H1 (cell line): ENCODE measurements around the gene C3orf20. TPM values are rescaled to one million over a fixed set of nuclear protein-coding genes. Genes with fewer than 3 reads are reported as not detected.

Experiments
- CTCF ChIA-PET: fragments of 300-600 bp; sonication (Branson Sonifier 250); formaldehyde crosslinking; loops from one replicate; lab custom pipeline; 2021; ENCODE audit not compliant: partially characterized antibody; lab: Charles Lee
- POLR2A ChIA-PET: fragments of 300-600 bp; sonication (Branson Sonifier 250); formaldehyde crosslinking; loops from one replicate; lab custom pipeline; 2021; ENCODE audit warnings: inconsistent platforms; ENCODE audit not compliant: partially characterized antibody; lab: Charles Lee
- DNase-seq, 2 experiments: peaks; one replicate each; pipeline versions ENCODE4 v3.0.0 to v3.0.0-alpha.2; 2010 to 2022; ENCODE audit warnings: low spot score in 2 of 2, low read depth in 1 of 2, mixed read lengths in 1 of 2
- FAIRE-seq: peaks from 2 replicates; lab custom pipeline; 2011; peaks lifted over from hg19 to GRCh38; lab: Jason Lieb, UNC
- H2AFZ ChIP-seq: 2 replicates; pipeline ENCODE4 v1.8.1; 2012; ENCODE audit warnings: low read length, inconsistent platforms
- H2AK5ac ChIP-seq: 2 replicates; pipeline ENCODE4 v1.6.1; 2013; ENCODE audit warnings: low read depth, low read length
- H2BK120ac ChIP-seq: replicated peaks from 2 replicates; pipeline ENCODE3; 2013; ENCODE audit warnings: low read depth, low read length, inconsistent platforms
- H2BK12ac ChIP-seq: 2 replicates; pipeline ENCODE4 v1.6.1; 2013; ENCODE audit warnings: low read depth, low read length
- H2BK15ac ChIP-seq: 2 replicates; pipeline ENCODE4 v1.6.1; 2013; ENCODE audit warnings: low read length
- H2BK20ac ChIP-seq: 2 replicates; pipeline ENCODE4 v1.6.1; 2013; ENCODE audit warnings: low read length
- H2BK5ac ChIP-seq: 2 replicates; pipeline ENCODE4 v1.6.1; 2013; ENCODE audit warnings: low read depth, low read length
- H3K14ac ChIP-seq: 2 replicates; pipeline ENCODE4 v1.6.1; 2013; ENCODE audit warnings: inconsistent platforms; ENCODE audit not compliant: insufficient read length
- H3K18ac ChIP-seq: 2 replicates; pipeline ENCODE4 v1.6.1; 2013; ENCODE audit warnings: low read length; ENCODE audit errors: extremely low read depth
- H3K23ac ChIP-seq: 2 replicates; pipeline ENCODE4 v1.6.1; 2013; ENCODE audit warnings: inconsistent platforms; ENCODE audit not compliant: insufficient read length
- H3K23me2 ChIP-seq: 2 replicates; pipeline ENCODE4 v1.6.1; 2013; ENCODE audit warnings: low read depth, low read length
- H3K27ac ChIP-seq: 2 replicates; pipeline ENCODE4 v1.6.1; 2011; ENCODE audit warnings: low read depth, low read length, inconsistent platforms
- H3K27me3 ChIP-seq, 4 experiments: replicated peaks in 1 of 4; 1 replicate in 1 of 4; 2 replicates in 3 of 4; pipeline versions ENCODE4 v1.6.1 to v1.8.1; 2011 to 2013; ENCODE audit warnings: low read length in 3 of 4, mild to moderate bottlenecking in 3 of 4, inconsistent platforms in 2 of 4, mixed read lengths in 2 of 4, moderate library complexity in 1 of 4; ENCODE audit not compliant: control insufficient read depth in 3 of 4, insufficient read depth in 3 of 4; ENCODE audit errors: extremely low read depth in 1 of 4
- H3K36me3 ChIP-seq, 4 experiments: 2 replicates each; pipeline versions ENCODE4 v1.6.1 to v1.8.1; 2011 to 2013; ENCODE audit warnings: mild to moderate bottlenecking in 4 of 4, low read length in 3 of 4, moderate library complexity in 2 of 4, control low read depth in 1 of 4, inconsistent platforms in 1 of 4; ENCODE audit not compliant: insufficient read depth in 4 of 4, control insufficient read depth in 2 of 4
- H3K4ac ChIP-seq: replicated peaks from 2 replicates; pipeline ENCODE3; 2013; ENCODE audit warnings: low read length, low read depth, mixed read lengths, inconsistent platforms; ENCODE audit not compliant: insufficient read length
- H3K4me1 ChIP-seq, 4 experiments: replicated peaks in 1 of 4; 1 replicate in 1 of 4; 2 replicates in 3 of 4; pipeline versions ENCODE4 v1.6.1 to v1.8.1; 2011 to 2013; ENCODE audit warnings: low read length in 3 of 4, inconsistent platforms in 2 of 4, mixed read lengths in 1 of 4; ENCODE audit not compliant: insufficient read depth in 4 of 4, control insufficient read depth in 3 of 4
- H3K4me2 ChIP-seq, 2 experiments: 2 replicates each; pipeline versions ENCODE4 v1.6.1 to v1.8.1; 2011 to 2013; ENCODE audit warnings: low read depth in 2 of 2, low read length in 2 of 2, control low read depth in 1 of 2, inconsistent platforms in 1 of 2, mild to moderate bottlenecking in 1 of 2; ENCODE audit not compliant: insufficient read depth in 1 of 2
- H3K4me3 ChIP-seq, 4 experiments: fragments of 200-600, 300-600 bp in 1 of 4; sonication (generic), shearing (Covaris generic), sonication (Bioruptor Twin) in 1 of 4; 2 replicates each; pipeline versions ENCODE4 v1.5.1 to v1.8.1; 2011 to 2016; ENCODE audit warnings: low read length in 4 of 4, low read depth in 3 of 4, control low read depth in 2 of 4, inconsistent platforms in 2 of 4, mild to moderate bottlenecking in 2 of 4, mixed read lengths in 1 of 4, moderate library complexity in 1 of 4; ENCODE audit not compliant: insufficient read depth in 2 of 4; ENCODE audit errors: extremely low read depth in 1 of 4
- H3K56ac ChIP-seq: replicated peaks from 2 replicates; pipeline ENCODE3; 2013; ENCODE audit warnings: low read depth, mild to moderate bottlenecking, mixed read lengths, low read length, inconsistent platforms; ENCODE audit not compliant: insufficient read length
- H3K79me1 ChIP-seq: 2 replicates; pipeline ENCODE4 v1.6.1; 2013; ENCODE audit warnings: low read depth, low read length, control low read depth
- H3K79me2 ChIP-seq, 2 experiments: 2 replicates each; pipeline versions ENCODE4 v1.6.1 to v1.8.1; 2012 to 2013; ENCODE audit warnings: low read length in 2 of 2, mild to moderate bottlenecking in 2 of 2, inconsistent platforms in 1 of 2; ENCODE audit not compliant: insufficient read depth in 2 of 2, control insufficient read depth in 1 of 2
- H3K9ac ChIP-seq, 4 experiments: replicated peaks in 1 of 4; 1 replicate in 1 of 4; 2 replicates in 3 of 4; pipeline versions ENCODE4 v1.6.1 to v1.8.1; 2011 to 2013; ENCODE audit warnings: low read depth in 3 of 4, low read length in 3 of 4, control low read depth in 2 of 4, mild to moderate bottlenecking in 2 of 4, moderate library complexity in 2 of 4, inconsistent platforms in 1 of 4; ENCODE audit errors: extremely low read depth in 1 of 4
- H3K9me3 ChIP-seq, 2 experiments: 2 replicates each; pipeline versions ENCODE4 v1.6.1 to v1.8.1; 2012 to 2013; ENCODE audit warnings: mild to moderate bottlenecking in 2 of 2, moderate library complexity in 2 of 2, control low read depth in 1 of 2, inconsistent platforms in 1 of 2, low read depth in 1 of 2, low read length in 1 of 2, mixed read lengths in 1 of 2; ENCODE audit not compliant: insufficient read depth in 2 of 2
- H4K20me1 ChIP-seq, 2 experiments: replicated peaks in 1 of 2; 2 replicates each; pipeline versions ENCODE3 to v1.8.1; 2011 to 2013; ENCODE audit warnings: inconsistent platforms in 2 of 2, low read length in 2 of 2, mild to moderate bottlenecking in 1 of 2; ENCODE audit not compliant: insufficient read depth in 2 of 2, control insufficient read depth in 1 of 2
- H4K5ac ChIP-seq: 2 replicates; pipeline ENCODE4 v1.6.1; 2013; ENCODE audit warnings: low read length, low read depth, mixed read lengths, inconsistent platforms; ENCODE audit not compliant: insufficient read length
- H4K8ac ChIP-seq: 2 replicates; pipeline ENCODE4 v1.8.0; 2013; ENCODE audit warnings: mild to moderate bottlenecking, moderate library complexity, low read length, inconsistent platforms; ENCODE audit not compliant: insufficient read depth; ENCODE audit errors: extremely low read depth
- H4K91ac ChIP-seq: replicated peaks from 2 replicates; pipeline ENCODE3; 2013; ENCODE audit warnings: low read length, mixed read lengths, inconsistent platforms; ENCODE audit not compliant: insufficient read length
- BCL11A ChIP-seq, 2 experiments: IDR thresholded peaks; one replicate each; pipeline ENCODE4 v1.6.1; 2011; ENCODE audit warnings: low read depth in 2 of 2, low read length in 2 of 2, mild to moderate bottlenecking in 2 of 2
- CBX8 ChIP-seq: fragments of 300-800, 300-1000 bp; sonication (generic); IDR thresholded peaks from 2 replicates; pipeline ENCODE4 v1.7.1; 2016; ENCODE audit warnings: low read depth, low read length, borderline replicate concordance
- JUN ChIP-seq: IDR thresholded peaks from 2 replicates; pipeline ENCODE4 v1.6.1; 2011; ENCODE audit warnings: low read depth, mild to moderate bottlenecking, improper control_type of control experiment, low read length
- MAFK ChIP-seq: IDR thresholded peaks from 2 replicates; pipeline ENCODE4 v1.6.1; 2012; ENCODE audit warnings: low read depth, mild to moderate bottlenecking, improper control_type of control experiment, low read length
- SP1 ChIP-seq: IDR thresholded peaks from 2 replicates; pipeline ENCODE4 v1.6.1; 2011; ENCODE audit warnings: low read depth, low read length
- ZNF274 ChIP-seq: IDR thresholded peaks from 2 replicates; pipeline ENCODE4 v1.7.0; 2012; ENCODE audit warnings: low read length, borderline replicate concordance; ENCODE audit errors: extremely low read depth
- WGBS, 2 experiments: shearing (Covaris generic) in 1 of 2; methylation state at CpG; one replicate each; pipeline versions ENCODE4 v1.1.6 to v1.1.7; 2013 to 2015; ENCODE audit warnings: low lambda C conversion rate in 2 of 2, mixed read lengths in 2 of 2, inconsistent platforms in 1 of 2, low coverage in 1 of 2, missing lambda C conversion rate in 1 of 2; ENCODE audit not compliant: insufficient replicate concordance in 2 of 2, insufficient coverage in 1 of 2, insufficient read length in 1 of 2; ENCODE audit errors: extremely low coverage in 1 of 2, missing lambda C conversion rate in 1 of 2; 5-methylcytosine and 5-hydroxymethylcytosine counted together
- polyA plus RNA-seq, 7 experiments: library from polyadenylated mRNA; depleted of rRNA in 3 of 7; stranded (reverse) in 5 of 7; unstranded in 2 of 7; fragments of >200 nt in 5 of 7; fragments of 200-250 nt in 2 of 7; gene quantifications; 1 replicate in 5 of 7; 2 replicates in 1 of 7; 4 replicates in 1 of 7; pipeline versions ENCODE4 v1.2.1 to v1.2.3, GENCODE V29; 2011 to 2013; ENCODE audit warnings: missing spikeins in 2 of 7, mixed read lengths in 2 of 7
- total RNA-seq: library from RNA; stranded (reverse); fragmentation: NEBNext Ultra II Directional; extraction: Animal tissue kit (Norgen Biotek cat#: 25700); gene quantifications from 2 replicates; pipeline ENCODE4 v1.2.1, GENCODE V29; 2021
- TF ChIP-seq, protein P1 (sequence below): IDR thresholded peaks from 2 replicates; pipeline ENCODE4 v1.6.1; 2011; ENCODE audit warnings: low read length, improper control_type of control experiment

C3orf20 gene
- total and polyA plus RNA-seq, 2 of the 8 experiments (the other 6 are each of a cell fraction or from before 2014, with no cell fraction given) = not detected

DNA sequence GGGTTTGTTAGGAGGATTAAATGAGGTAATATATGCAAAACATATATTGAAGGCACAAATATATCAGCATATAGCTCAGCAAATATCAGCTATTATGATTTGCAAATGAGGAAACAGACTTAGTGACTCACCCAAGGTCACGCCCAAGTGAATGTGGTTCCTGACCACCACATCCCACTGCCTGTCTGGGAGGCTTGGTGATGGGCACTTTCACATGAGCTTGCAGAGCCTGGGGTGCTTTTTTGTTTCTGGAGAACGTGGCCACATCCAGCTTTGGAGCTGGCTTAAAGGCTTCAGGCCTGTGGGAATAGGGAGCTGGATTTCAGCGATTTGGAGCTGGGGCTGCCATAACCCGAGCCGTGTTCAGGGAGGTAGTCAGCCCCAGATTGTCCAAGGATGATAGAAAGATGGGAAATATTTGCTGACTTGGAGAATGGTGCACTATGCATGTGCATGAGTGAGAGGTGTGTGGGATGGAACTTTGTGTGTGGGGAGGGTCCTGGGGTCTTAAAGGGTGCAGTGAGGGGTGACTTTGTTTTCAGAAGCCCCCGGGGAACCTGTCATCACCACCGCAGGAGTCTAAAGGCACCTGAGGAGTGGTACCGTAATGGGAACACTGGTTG is 131.8 kb downstream of the C3orf20 start:
- H4K91ac ChIP-seq = no peak overlapping the region
- H2BK5ac ChIP-seq = no peak overlapping the region
- H2BK20ac ChIP-seq = no peak overlapping the region
- peaks cover 7 to 36% (median 31%) of the 10 kb centered on the region in 4 experiments for H3K27me3 ChIP-seq
- H3K4me1 ChIP-seq = peaks cover 0 to 7% (median 3%) of the 10 kb centered on the region in 4 experiments; a peak in 3 of 7 replicates
- no peak overlapping the region for H2BK15ac ChIP-seq
- no peak overlapping the region; the same call in 1 of the 2 replicates for H2BK12ac ChIP-seq
- ChIA-PET CTCF (interaction anchor here (1.0 to 1.9 kb wide), 7 partner anchors 14 to 109 kb away, joined by 3 to 7 read pairs (median 4); no protein-coding TSS in a partner anchor), POLR2A (no interaction called here)
- no peak overlapping the region for H3K56ac ChIP-seq
- no peak for FAIRE-seq
- 85% methylated on average over 8 of the region's 8 CpGs; no CpG with 5 or more reads in 1 of the 2 experiments for WGBS, 2 experiments
- H3K4me2 ChIP-seq = no peak overlapping the region
- no peaks in the 10 kb centered on the region for H3K9me3 ChIP-seq
- peaks cover 19% of the 10 kb centered on the region; the same call in 1 of the 2 replicates for H3K23me2 ChIP-seq
- H3K23ac ChIP-seq = no peak overlapping the region
- no peak overlapping the region for H2AK5ac ChIP-seq
- no peaks in the 10 kb centered on the region for H3K36me3 ChIP-seq
- H2AFZ ChIP-seq = no peak overlapping the region
- no peak overlapping the region for H4K5ac ChIP-seq
- no peak overlapping the region for H3K4ac ChIP-seq
- no peak overlapping the region for H3K4me3 ChIP-seq
- TF ChIP-seq JUN = no peak
- TF ChIP-seq MAFK = no peak
- TF ChIP-seq CBX8 = no peak
- TF ChIP-seq, protein P1, sequence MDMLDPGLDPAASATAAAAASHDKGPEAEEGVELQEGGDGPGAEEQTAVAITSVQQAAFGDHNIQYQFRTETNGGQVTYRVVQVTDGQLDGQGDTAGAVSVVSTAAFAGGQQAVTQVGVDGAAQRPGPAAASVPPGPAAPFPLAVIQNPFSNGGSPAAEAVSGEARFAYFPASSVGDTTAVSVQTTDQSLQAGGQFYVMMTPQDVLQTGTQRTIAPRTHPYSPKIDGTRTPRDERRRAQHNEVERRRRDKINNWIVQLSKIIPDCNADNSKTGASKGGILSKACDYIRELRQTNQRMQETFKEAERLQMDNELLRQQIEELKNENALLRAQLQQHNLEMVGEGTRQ = no peak
- TF ChIP-seq SP1 = no peak
- TF ChIP-seq ZNF274 = no peak
- TF ChIP-seq BCL11A (IDR thresholded peaks at IDR 0.05; ENCODE audit: low read depth in 2 of 2, low read length in 2 of 2) = no peak
- H2BK120ac ChIP-seq = no peak overlapping the region
- no peaks in the 10 kb centered on the region for H3K79me1 ChIP-seq
- H3K79me2 ChIP-seq = no peaks in the 10 kb centered on the region
- DNase-seq = no peak
- no peak overlapping the region for H3K14ac ChIP-seq
- H3K18ac ChIP-seq = no peak overlapping the region
- no peak overlapping the region for H4K8ac ChIP-seq
- H4K20me1 ChIP-seq = no peaks in the 10 kb centered on the region
- H3K9ac ChIP-seq = no peak overlapping the region
- H3K27ac ChIP-seq = no peak overlapping the region
